LNCAP (cell line): ENCODE results near the gene PCMTD2.

Experiments
- CTCF ChIP-seq: fragments of 450-650 bp; IDR thresholded peaks from 2 replicates; pipeline ENCODE4 v1.5.1; 2017; ENCODE audit warnings: mild to moderate bottlenecking

Gene PCMTD2

GRCh38 chr20:64253443-64253842, 2.1 kb upstream of the PCMTD2 start:
- TF ChIP-seq CTCF = no peak

- TF ChIP-seq CTCF = no peak
Measured at GRCh38 chr20:64254156-64254555, 1.4 kb upstream of the PCMTD2 start.

- no peak for TF ChIP-seq CTCF
Measured at GRCh38 chr20:64254571-64255360, 782 bp upstream of the PCMTD2 start.

- TF ChIP-seq CTCF = no peak
Measured at GRCh38 chr20:64256282-64256935, 861 bp downstream of the PCMTD2 start.

- TF ChIP-seq CTCF = no peak
Measured at GRCh38 chr20:64257107-64257757, 1.7 kb downstream of the PCMTD2 start.

GRCh38 chr20:64258071-64258823, 2.7 kb downstream of the PCMTD2 start:
- TF ChIP-seq CTCF = no peak

- TF ChIP-seq CTCF = no peak
Measured at GRCh38 chr20:64260239-64260638, 4.7 kb downstream of the PCMTD2 start.
